Right ventricle myocardium superior (tissue), 1 donor: Measurements from ENCODE around the gene RTCA. TPM values are rescaled to one million over a fixed set of nuclear protein-coding genes. Genes with fewer than 3 reads are reported as not detected.
A peak's percentile ranks its signal among the peaks of the same experiment; 100 is the strongest.
"Not testable (repeated sequence)": the region's sequence is repeated elsewhere in the genome, so short reads cannot be mapped to it uniquely, and the experiment has no call there.

Source experiments
- ATAC-seq: fragments of 200-7000 bp; cut with Tn5 transposase; one replicate; pipeline ENCODE4 v1.9.1; 2020; ENCODE audit warnings: mild to moderate bottlenecking; ENCODE audit not compliant: poor library complexity
- DNase-seq: peaks from one replicate; pipeline ENCODE4 v3.0.0-alpha.2; 2020
- intact Hi-C: fragments of 100-400 bp; cut with DNase I; formaldehyde crosslinking; loops from one replicate; pipeline ENCODE4 v1.11.2; 2022
- total RNA-seq: library from RNA; stranded (reverse); fragmentation: NEBNext Ultra II Directional; extraction: Animal tissue kit (Norgen Biotek cat#: 25700); gene quantifications from one replicate; pipeline ENCODE4 v1.2.1, GENCODE V29; 2021
- donor health status: DM: no; HTN: yes; CAD: no; lungs with severe emphysema.

RTCA gene
- total RNA-seq, 1 donor from 2014 or later: 41.5 TPM

GRCh38 chr1:100252901-100253300 is 13.1 kb upstream of the RTCA start:
- DNase-seq: no peak
- intact Hi-C loops: no loop called here
- ATAC-seq: no peak

GRCh38 chr1:100253552-100253951 is 12.5 kb upstream of the RTCA start:
- ATAC-seq (no peak), DNase-seq (no peak)
- intact Hi-C loops: no loop called here

GRCh38 chr1:100256273-100256672 is 9.7 kb upstream of the RTCA start:
- intact Hi-C loops, ATAC-seq, DNase-seq: not testable (repeated sequence)

- intact Hi-C loops, ATAC-seq, DNase-seq: not testable (repeated sequence)
Measured at GRCh38 chr1:100258427-100258826, 7.6 kb upstream of the RTCA start.

- no peak for ATAC-seq
- intact Hi-C loops: no loop called here
Measured at GRCh38 chr1:100261686-100262085, 4.3 kb upstream of the RTCA start.

GRCh38 chr1:100264081-100264480 is 1.9 kb upstream of the RTCA start:
- DNase-seq, ATAC-seq, intact Hi-C loops: not testable (repeated sequence)

More at GRCh38 chr1:100261686-100262085, 4.3 kb upstream of the RTCA start:
- DNase-seq: no peak

GRCh38 chr1:100265562-100265930 is 470 bp upstream of the RTCA start:
- ATAC-seq: peak; percentile 35
- DNase-seq: no peak
- intact Hi-C loops: no loop called here

- ATAC-seq (peak; percentile 39), DNase-seq (no peak)
- intact Hi-C loops: no loop called here
Measured at GRCh38 chr1:100266741-100267140, 725 bp downstream of the RTCA start.

GRCh38 chr1:100267284-100267683 is 1.3 kb downstream of the RTCA start:
- DNase-seq: no peak
- intact Hi-C loops: no loop called here
- no peak for ATAC-seq

- intact Hi-C loops: no loop called here
- no peak for DNase-seq
- no peak for ATAC-seq
Measured at GRCh38 chr1:100268202-100268601, 2.2 kb downstream of the RTCA start.

GRCh38 chr1:100277866-100278265 is 11.8 kb downstream of the RTCA start:
- intact Hi-C loops: loop anchor here (5.0 to 10.0 kb wide), 2 partner anchors 74 to 103 kb away; partner anchors contain the start of genes CDC14A and LRRC39
- ATAC-seq (no peak), DNase-seq (no peak)

- intact Hi-C loops: loop anchor here (5.0 to 10.0 kb wide), 2 partner anchors 73 to 105 kb away; partner anchors contain the start of genes CDC14A and LRRC39
- ATAC-seq: peak; percentile 60
Measured at GRCh38 chr1:100279358-100279923, 13.4 kb downstream of the RTCA start.

GRCh38 chr1:100279954-100280682 is 14.1 kb downstream of the RTCA start:
- DNase-seq: no peak
- intact Hi-C loops: loop anchor here (5.0 to 10.0 kb wide), 2 partner anchors 72 to 105 kb away; partner anchors contain the start of genes CDC14A and LRRC39
- peak; percentile 85 for ATAC-seq

More at GRCh38 chr1:100279358-100279923, 13.4 kb downstream of the RTCA start:
- DNase-seq: no peak

GRCh38 chr1:100284591-100284990 is 18.6 kb downstream of the RTCA start:
- intact Hi-C loops: no loop called here
- ATAC-seq (no peak), DNase-seq (no peak)

- intact Hi-C loops: no loop called here
- no peak for ATAC-seq
- no peak for DNase-seq
Measured at GRCh38 chr1:100287162-100287561, 21.1 kb downstream of the RTCA start.

GRCh38 chr1:100290291-100290690 is 24.3 kb downstream of the RTCA start:
- DNase-seq (no peak), ATAC-seq (no peak)
- intact Hi-C loops: no loop called here

- ATAC-seq (no peak), DNase-seq (no peak)
- intact Hi-C loops: no loop called here
Measured at GRCh38 chr1:100292711-100293110, 26.7 kb downstream of the RTCA start.

GRCh38 chr1:100296140-100296539 is 30.1 kb downstream of the RTCA start:
- no peak for DNase-seq

GRCh38 chr1:100296997-100297396 is 31.0 kb downstream of the RTCA start:
- ATAC-seq, DNase-seq, intact Hi-C loops: not testable (repeated sequence)

More at GRCh38 chr1:100296140-100296539, 30.1 kb downstream of the RTCA start:
- intact Hi-C loops: no loop called here
- ATAC-seq: no peak

- no peak for ATAC-seq
- intact Hi-C loops: no loop called here
Measured at GRCh38 chr1:100298512-100298911, 32.5 kb downstream of the RTCA start.

More at GRCh38 chr1:100298512-100298911, 32.5 kb downstream of the RTCA start:
- DNase-seq: no peak
